Ammon's horn (tissue), 1 donor: ENCODE results near the gene CHMP2A.
A peak's percentile ranks its signal among the peaks of the same experiment; 100 is the strongest.

Source experiments
- DNase-seq: peaks from one replicate; pipeline ENCODE4 v3.0.0-alpha.2; 2016; ENCODE audit warnings: low spot score

The CHMP2A gene

GRCh38 chr19:58569943-58570670 is 15.2 kb upstream of the CHMP2A start:
- DNase-seq: peak; percentile 47

GRCh38 chr19:58569191-58569942 is 14.5 kb upstream of the CHMP2A start:
- DNase-seq: no peak

GRCh38 chr19:58568453-58569130 is 13.7 kb upstream of the CHMP2A start:
- no peak for DNase-seq

GRCh38 chr19:58566989-58567388 is 12.1 kb upstream of the CHMP2A start:
- DNase-seq: no peak

- no peak for DNase-seq
Observed at GRCh38 chr19:58563823-58564222, 8.9 kb upstream of the CHMP2A start.

GRCh38 chr19:58563034-58563573 is 8.2 kb upstream of the CHMP2A start:
- no peak for DNase-seq

- DNase-seq: peak; percentile 37
Observed at GRCh38 chr19:58562122-58563033, 7.5 kb upstream of the CHMP2A start.

GRCh38 chr19:58561373-58562121 is 6.6 kb upstream of the CHMP2A start:
- DNase-seq: no peak

- DNase-seq: no peak
Observed at GRCh38 chr19:58560921-58561320, 6.0 kb upstream of the CHMP2A start.

GRCh38 chr19:58560007-58560887 is 5.3 kb upstream of the CHMP2A start:
- DNase-seq: no peak

- peak; percentile 96 for DNase-seq
Observed at GRCh38 chr19:58559275-58560006, 4.5 kb upstream of the CHMP2A start.

- peak; percentile 97 for DNase-seq
Observed at GRCh38 chr19:58558623-58559274, 3.8 kb upstream of the CHMP2A start.

GRCh38 chr19:58558066-58558622 is 3.2 kb upstream of the CHMP2A start, which contains the start of gene UBE2M:
TSS of gene UBE2M (minus strand) at chr19:58558611. CDS start at chr19:58558381, 230 bp downstream.
- DNase-seq: no peak

GRCh38 chr19:58557221-58558065 is 2.5 kb upstream of the CHMP2A start:
- DNase-seq: no peak

GRCh38 chr19:58556622-58557220 is 1.8 kb upstream of the CHMP2A start:
- no peak for DNase-seq

GRCh38 chr19:58555920-58556621 is 1.2 kb upstream of the CHMP2A start:
- no peak for DNase-seq
